Ovary (tissue), 3 donors: Measurements from ENCODE around the gene VEPH1.

Experiments used
- CTCF ChIP-seq, 3 donors: fragments of 450-650 bp in 2 of 3; fragments of 200-600 bp in 1 of 3; IDR thresholded peaks; one replicate each; pipeline versions ENCODE4 v1.5.1 to v1.8.0; 2016 to 2022; ENCODE audit warnings: antibody characterized with exemption in 3 of 3, mild to moderate bottlenecking in 1 of 3
- EP300 ChIP-seq: sonication (generic); formaldehyde crosslinking; IDR thresholded peaks from one replicate; pipeline ENCODE4 v1.6.1; 2017; ENCODE audit warnings: antibody characterized with exemption
- POLR2A ChIP-seq: fragments of 450-650 bp; IDR thresholded peaks from one replicate; pipeline ENCODE4 v1.6.1; 2017; ENCODE audit warnings: antibody characterized with exemption, mild to moderate bottlenecking, moderate library complexity
- donor health status: DM: no; HTN: no; CAD: no.

GRCh38 chr3:157472648-157473047 lies 30.6 kb downstream of the VEPH1 start:
- TF ChIP-seq CTCF (IDR thresholded peaks at IDR 0.05), result no peak
- no peak for TF ChIP-seq POLR2A
- no peak for TF ChIP-seq EP300
